SKM-1 (cell line): Measurements from ENCODE around the gene ZNF407.

ENCODE experiments used
- DNase-seq: peaks from one replicate; lab custom pipeline; 2025; ENCODE audit not compliant: unreplicated experiment; lab: John Stamatoyannopoulos, UW

ZNF407 gene

DNA sequence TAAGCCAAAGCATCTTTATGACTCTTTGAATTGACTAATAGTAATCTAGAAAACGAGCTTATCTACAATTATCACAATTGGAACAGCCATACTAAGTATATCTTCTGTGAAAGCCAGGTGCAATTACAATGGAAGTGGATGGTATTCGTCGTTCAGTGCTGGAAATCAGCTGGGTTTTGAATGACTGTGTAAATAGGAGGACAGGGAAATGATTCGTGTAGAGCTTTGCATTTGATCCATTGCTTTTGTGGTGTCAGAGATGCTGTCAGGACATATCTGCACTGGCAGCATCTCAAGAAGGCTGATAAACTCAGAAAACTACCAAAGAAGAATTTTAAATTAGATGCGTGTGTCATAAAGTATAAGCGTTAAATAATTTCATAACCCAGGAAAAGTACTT, 187.1 kb downstream of the ZNF407 start:
- no peak for DNase-seq

GRCh38 chr18:74785632-74786031, 188.0 kb downstream of the ZNF407 start:
- DNase-seq = no peak

- DNase-seq = no peak
Measured at GRCh38 chr18:74788657-74789056, 191.0 kb downstream of the ZNF407 start.

GRCh38 chr18:74789078-74789477, 191.4 kb downstream of the ZNF407 start:
- no peak for DNase-seq

DNA sequence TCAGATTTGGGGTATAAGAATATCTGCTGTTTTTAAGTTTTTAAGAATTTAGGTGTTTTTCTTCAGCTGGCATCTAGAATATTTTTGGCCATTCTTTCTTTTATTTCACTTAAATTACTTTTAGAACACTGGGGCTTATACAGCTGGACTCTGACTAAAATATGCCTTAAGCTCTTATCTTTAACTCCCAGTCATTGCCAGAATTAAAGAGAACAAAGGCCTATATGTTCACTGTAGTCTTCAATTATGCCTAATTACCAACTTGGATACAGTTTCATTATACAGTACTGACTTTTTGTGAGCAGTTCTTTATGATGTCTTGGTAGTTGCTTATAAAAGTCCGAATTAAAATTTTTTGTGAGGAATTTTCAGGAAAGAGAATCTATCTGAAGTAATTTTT, 192.8 kb downstream of the ZNF407 start:
- DNase-seq = no peak

- DNase-seq = no peak
Measured at GRCh38 chr18:74791501-74792194, 194.0 kb downstream of the ZNF407 start.

- DNase-seq = no peak
Measured at GRCh38 chr18:74793746-74794145, 196.1 kb downstream of the ZNF407 start.

DNA sequence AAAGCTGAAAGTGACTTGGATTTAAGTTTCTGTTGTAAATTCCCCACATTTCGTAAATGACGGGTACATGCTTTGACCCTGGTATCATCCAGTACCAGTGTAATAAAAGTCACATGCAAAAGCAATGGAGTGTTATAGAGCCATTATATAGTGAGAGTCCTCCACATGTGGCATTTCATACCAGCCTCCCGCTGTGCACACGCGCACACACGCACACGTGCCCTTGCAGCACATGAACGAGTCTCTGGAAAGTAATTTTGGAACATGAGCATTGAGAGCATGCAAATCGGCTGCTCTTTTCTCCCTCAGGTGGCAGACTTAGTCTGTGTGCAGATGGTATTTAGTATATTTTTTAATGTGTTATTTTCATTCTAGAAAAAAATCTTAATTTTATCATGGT, 198.1 kb downstream of the ZNF407 start:
- no peak for DNase-seq

DNA sequence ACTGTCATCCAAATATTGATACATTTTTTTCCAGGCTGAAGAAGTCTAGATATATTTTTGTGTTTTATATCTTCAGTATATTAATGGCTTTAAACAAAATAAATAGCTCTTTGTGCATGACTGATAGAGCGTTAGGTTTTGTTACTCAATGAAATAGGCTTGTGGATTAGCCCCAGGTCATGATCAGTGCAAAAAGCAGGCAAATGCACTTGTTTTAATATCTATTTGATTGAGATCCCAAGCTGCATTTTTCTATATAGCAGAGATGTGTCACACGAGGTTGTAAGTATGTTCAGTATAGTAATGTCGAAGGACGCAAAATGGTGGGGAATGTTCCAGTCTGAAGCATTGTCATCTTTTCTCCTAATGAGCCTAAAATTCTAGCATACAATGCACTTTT, 198.5 kb downstream of the ZNF407 start:
- no peak for DNase-seq

- no peak for DNase-seq
Measured at GRCh38 chr18:74796841-74797576, 199.3 kb downstream of the ZNF407 start.

- no peak for DNase-seq
Measured at GRCh38 chr18:74797577-74798151, 200.0 kb downstream of the ZNF407 start.

GRCh38 chr18:74799542-74799941, 201.9 kb downstream of the ZNF407 start:
- no peak for DNase-seq

DNA sequence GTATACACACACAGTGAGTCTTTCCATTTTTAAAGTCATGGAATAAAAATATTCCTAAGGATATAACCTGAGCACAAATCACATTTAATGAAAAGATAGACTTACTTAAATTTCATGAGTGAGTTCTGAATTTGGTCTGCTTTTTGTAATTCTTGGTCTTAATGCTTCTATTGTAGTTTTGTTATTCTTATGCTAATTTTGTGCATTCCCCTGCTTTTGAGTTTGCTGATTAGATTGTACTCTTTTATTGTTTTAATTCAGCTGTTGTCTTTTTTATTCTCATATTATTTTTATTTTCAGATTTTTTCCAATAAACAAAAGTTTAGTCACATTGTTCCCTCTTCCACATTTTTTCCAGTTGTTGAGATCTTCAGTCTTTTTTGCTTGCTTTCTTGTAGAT, 202.4 kb downstream of the ZNF407 start:
- no peak for DNase-seq

DNA sequence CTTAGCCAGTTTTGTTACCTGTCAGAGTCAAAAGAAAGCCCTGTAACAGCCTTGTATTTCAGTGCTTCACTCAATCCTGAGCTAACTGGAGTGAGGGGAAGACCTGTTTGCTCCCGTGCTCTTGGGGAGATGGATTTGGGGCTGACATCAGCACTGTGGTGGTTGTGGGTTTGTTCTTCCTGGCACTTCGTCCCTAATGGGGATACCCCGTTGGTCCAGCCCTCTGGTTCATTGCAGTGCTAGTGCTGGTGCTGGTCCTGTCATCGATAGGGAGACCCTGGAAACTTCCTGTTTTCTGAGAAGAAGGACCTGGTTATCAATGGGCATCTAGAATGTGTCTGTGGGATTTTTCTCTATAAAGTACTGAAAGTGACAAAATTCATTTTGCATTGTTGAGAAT, 205.4 kb downstream of the ZNF407 start:
- no peak for DNase-seq

GRCh38 chr18:74803769-74804168, 206.1 kb downstream of the ZNF407 start:
- DNase-seq = no peak

DNA sequence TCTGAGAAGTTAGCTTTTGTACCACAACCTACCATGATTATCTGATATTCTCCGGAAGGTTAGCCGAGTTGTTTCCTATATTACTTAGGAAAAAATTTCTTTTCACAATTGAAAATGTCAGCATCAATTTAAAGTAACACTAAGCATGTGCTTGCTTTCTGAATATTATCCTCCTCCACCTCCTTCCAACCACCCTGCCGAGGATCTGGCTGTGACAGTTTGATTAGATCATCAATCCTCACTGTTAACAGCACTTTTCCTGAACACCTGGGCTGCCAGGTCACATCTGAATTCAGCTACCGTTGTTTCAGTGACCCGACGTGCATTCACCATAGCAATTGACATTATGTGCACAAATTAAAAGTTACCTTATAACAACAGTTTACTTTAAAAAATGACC, 207.0 kb downstream of the ZNF407 start:
- DNase-seq = no peak

- DNase-seq = no peak
Measured at GRCh38 chr18:74806073-74806472, 208.4 kb downstream of the ZNF407 start.

DNA sequence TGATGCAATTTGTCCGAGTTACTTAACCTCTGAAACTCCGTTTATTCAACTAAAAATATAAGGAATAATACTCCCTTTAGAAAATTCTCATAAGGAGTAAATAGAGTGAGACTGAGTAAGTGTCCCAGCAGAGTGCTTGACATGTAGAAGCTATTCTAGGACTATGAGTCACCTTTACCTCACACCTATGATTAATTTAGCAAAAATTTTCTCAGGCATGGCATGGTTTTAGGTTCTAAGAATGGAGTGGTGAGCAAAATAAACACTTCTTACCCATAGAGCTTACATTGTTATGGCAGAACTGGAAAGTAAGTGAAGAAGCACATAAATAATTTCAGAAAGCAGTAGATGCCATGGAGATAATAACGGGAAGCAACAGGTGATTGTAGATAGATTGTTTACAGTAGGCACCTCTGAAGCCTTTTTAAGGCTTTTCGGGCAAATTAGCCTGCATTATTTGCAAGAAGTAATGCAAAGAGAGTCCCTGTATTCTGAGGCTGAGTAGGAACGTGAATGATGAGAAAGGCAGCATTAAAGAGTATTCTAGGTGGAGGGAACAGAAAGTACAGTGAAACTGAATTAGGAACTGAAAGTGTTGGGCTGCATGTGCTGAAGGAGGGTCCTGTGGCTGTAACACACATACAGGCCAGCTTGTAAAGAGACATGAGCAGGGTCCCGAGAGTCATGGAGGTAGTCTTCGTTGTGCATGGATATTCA, 209.2 kb downstream of the ZNF407 start:
- no peak for DNase-seq

- no peak for DNase-seq
Measured at GRCh38 chr18:74817576-74817975, 219.9 kb downstream of the ZNF407 start.

GRCh38 chr18:74818516-74819175, 221.0 kb downstream of the ZNF407 start:
- no peak for DNase-seq

DNA sequence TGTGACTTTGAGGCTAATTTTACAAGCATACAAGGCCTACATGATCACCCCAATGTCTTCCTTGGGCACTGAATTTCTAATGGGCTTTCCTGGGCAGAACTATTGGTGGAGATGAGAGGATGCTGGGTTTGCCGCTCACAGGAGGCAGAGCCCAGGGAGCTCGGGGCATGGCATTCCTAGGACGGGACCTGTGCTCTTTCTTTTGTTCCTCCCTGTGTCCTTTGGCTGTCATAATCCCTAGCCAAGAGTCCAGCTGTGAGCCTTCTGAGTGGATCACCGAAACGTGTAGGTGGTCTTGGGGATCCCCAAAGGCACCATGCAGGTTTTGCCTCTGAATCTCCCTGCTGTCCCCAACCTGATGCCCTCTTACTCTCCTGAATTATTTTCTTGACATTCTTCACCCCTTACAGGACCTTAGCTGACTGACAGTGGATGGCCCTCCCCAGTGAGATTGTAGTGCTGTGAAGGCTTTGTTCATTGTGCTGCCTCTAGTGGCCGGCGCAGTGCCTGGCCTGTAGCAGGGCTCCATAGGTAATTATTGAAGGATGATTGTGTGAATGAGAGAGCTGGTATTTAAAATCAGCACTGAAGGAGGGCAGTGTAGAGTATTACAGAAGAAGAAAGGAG, 221.9 kb downstream of the ZNF407 start:
- DNase-seq = no peak
